ENCODE measurements around the gene MYF5.
"Not testable (repeated sequence)": the region's sequence is repeated elsewhere in the genome, so short reads cannot be mapped to it uniquely, and the experiment has no call there.

MYF5 gene

GRCh38 chr12:80716696-80717469 is at the start of gene MYF5:
MYF5 (plus strand) TSS chr12:80716912; CDS start chr12:80717064, 152 bp downstream.
- no peak for DNase-seq

- DNase-seq = no peak
Observed at GRCh38 chr12:80670214-80670613, 46.5 kb upstream of the MYF5 start.

DNA sequence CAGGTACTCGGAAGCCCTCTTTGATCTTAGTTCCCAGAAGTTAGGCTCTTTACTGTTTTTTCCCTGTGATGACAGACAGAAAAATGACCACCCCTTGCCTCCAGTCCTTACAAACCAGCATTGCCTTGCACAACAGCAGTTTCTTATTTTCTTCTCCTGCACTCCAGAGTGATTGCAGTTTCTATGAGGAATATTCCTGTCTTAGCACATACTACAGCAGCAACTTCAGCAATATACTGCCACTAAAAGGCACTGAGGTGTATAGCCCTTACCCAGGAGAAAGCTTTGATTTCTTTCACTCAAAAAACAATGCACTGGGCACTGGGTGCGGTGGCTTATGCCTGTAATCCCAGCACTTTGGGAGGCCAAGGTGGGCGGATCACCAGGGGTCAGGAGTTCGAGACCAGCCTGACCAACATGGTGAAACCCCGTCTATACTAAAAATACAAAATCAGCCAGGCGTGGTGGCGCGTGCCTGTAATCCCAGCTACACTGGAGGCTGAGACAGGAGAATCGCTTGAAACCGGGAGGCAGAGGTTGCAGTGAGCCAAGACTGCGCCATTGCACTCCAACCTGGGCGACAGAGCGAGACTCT is 40.6 kb upstream of the MYF5 start:
- not testable (repeated sequence) for DNase-seq

GRCh38 chr12:80676856-80677255 is 39.9 kb upstream of the MYF5 start:
- no peak for DNase-seq

- DNase-seq = no peak
Observed at GRCh38 chr12:80677994-80678393, 38.7 kb upstream of the MYF5 start.

- no peak for DNase-seq
Observed at GRCh38 chr12:80679346-80680131, 37.2 kb upstream of the MYF5 start.

GRCh38 chr12:80681287-80681686 is 35.4 kb upstream of the MYF5 start:
- DNase-seq = no peak

DNA sequence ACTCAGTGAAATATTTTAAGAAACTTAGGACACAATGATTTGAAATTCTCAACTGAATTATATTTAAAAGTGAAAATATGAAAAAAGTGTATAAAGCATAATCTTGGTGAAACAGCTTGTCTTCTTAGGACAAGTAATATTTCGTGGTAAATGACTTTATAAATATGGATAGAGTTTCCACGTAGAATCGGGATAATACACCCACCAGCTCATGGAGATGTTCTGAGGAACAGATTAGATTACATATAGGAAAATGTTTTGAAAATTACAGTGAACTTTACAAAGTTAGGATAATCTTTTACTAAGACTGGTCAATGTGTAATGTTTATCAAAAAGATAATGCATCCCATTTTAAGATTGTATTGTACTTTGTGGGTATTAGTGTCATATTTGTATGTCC is 34.9 kb upstream of the MYF5 start:
- no peak for DNase-seq

GRCh38 chr12:80684077-80684495 is 32.6 kb upstream of the MYF5 start:
- DNase-seq = no peak

GRCh38 chr12:80690090-80690489 is 26.6 kb upstream of the MYF5 start:
- DNase-seq = no peak

GRCh38 chr12:80690513-80690912 is 26.2 kb upstream of the MYF5 start:
- no peak for DNase-seq

- DNase-seq = no peak
Observed at GRCh38 chr12:80692114-80692513, 24.6 kb upstream of the MYF5 start.

DNA sequence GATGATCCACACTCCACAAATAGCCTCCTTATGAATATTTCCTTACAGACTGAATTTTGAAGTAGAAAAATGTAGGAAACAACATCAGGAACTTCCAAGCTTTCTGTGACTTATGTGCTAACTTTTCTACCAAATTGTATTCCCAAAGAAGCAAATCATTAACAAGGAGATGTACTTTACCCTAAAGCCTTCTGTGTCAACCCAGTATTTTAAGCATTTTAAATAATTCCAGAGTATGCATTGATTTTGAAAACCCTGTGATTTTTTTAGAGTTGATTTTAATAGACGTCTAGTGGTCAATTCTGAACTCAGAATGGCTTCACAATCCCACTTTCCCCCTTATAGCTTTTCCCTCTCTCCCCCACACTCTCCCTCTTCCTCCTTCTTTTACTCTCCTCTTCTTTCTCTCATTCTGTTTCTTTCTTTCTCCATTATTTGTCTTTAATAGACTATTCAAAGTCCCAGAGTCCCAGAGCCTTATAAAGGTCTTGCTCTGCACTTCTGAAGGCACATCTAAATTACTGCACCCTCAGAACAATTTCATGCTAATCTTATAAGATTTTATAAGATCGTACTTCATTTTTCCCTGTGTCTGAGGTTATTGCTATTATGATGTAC is 19.3 kb upstream of the MYF5 start:
- DNase-seq = no peak

GRCh38 chr12:80698256-80698655 is 18.5 kb upstream of the MYF5 start:
- no peak for DNase-seq

- DNase-seq = no peak
Observed at GRCh38 chr12:80698847-80699542, 17.7 kb upstream of the MYF5 start.

GRCh38 chr12:80700327-80700726 is 16.4 kb upstream of the MYF5 start:
- no peak for DNase-seq

GRCh38 chr12:80701388-80701787 is 15.3 kb upstream of the MYF5 start:
- no peak for DNase-seq

DNA sequence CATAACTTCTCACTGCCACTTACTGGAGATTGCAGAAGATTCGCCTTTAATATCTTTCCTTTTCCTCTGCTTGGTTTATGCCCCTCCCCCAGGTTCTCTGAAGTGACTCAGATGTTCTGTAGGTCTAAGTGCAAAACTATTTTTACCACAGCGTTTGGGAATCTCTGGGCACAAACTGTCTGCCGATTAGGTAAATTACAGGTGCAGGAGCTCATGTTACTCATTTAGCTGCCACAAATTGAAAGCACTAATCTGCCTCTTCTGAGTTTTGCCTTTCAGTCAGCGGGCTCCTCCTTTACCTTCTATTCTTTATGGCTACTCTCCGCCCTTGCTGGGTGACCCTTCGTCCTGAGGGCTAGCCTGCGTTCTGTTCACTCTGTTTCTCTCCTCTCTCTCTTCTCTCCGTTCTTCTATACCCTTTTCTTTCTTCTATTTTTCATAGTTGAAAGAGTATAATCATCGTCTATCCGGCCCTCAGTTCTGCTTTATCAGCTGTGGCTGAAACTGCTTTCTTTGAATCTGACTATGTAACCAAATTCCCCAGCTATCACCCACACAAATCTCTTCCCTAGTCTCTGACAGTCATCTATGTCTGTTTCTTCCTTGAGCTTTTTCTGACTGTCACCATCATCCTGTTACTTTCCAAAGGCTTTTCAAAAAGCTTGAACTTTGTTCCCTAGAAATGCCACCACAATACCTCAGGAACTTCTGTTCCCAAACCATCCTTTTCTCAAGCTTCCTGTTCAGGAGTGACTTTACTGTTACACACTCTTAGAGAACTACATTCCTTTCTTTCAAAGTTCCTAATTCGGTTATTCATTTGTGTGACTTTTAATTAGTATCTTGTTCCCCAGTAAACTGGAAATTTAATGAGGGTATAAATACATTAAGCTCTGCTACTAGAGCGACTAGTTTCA is 13.6 kb upstream of the MYF5 start:
- DNase-seq = no peak

DNA sequence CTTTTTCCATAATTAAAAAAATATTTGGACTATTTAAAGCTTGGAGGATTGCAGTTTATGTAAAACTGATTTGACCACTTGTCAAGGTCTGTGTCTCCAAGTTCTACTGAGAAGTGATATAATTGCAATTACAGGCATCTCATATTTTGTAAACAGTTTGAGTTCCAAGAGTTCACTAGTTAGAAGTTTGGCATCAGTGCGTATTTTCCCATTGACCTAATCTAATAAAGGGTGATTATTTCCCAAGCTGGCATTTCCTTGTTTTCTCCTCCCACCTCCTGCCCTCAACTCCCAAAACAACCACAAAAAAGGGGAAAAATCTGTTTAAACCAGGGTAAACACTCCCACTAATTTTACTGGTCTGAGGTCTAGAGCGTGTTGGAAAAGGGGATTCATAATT is 12.3 kb upstream of the MYF5 start:
- no peak for DNase-seq

GRCh38 chr12:80707126-80707829 is 9.4 kb upstream of the MYF5 start, which contains the start of gene MYF6:
MYF6 (plus strand) TSS chr12:80707634; CDS start chr12:80707720, 86 bp downstream.
- DNase-seq = no peak

- no peak for DNase-seq
Observed at GRCh38 chr12:80707830-80708258, 8.9 kb upstream of the MYF5 start.
